GM21381 (cell line): ENCODE results near the gene HTR1B.
A peak's percentile ranks its signal among the peaks of the same experiment; 100 is the strongest.

Source experiments
- ATAC-seq: cut with Tn5 transposase; IDR thresholded peaks from one replicate; pipeline ENCODE4 v1.9.1; 2021; ENCODE audit warnings: mild to moderate bottlenecking, moderate library complexity; ENCODE audit not compliant: unreplicated experiment

Gene HTR1B, protein sequence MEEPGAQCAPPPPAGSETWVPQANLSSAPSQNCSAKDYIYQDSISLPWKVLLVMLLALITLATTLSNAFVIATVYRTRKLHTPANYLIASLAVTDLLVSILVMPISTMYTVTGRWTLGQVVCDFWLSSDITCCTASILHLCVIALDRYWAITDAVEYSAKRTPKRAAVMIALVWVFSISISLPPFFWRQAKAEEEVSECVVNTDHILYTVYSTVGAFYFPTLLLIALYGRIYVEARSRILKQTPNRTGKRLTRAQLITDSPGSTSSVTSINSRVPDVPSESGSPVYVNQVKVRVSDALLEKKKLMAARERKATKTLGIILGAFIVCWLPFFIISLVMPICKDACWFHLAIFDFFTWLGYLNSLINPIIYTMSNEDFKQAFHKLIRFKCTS

DNA sequence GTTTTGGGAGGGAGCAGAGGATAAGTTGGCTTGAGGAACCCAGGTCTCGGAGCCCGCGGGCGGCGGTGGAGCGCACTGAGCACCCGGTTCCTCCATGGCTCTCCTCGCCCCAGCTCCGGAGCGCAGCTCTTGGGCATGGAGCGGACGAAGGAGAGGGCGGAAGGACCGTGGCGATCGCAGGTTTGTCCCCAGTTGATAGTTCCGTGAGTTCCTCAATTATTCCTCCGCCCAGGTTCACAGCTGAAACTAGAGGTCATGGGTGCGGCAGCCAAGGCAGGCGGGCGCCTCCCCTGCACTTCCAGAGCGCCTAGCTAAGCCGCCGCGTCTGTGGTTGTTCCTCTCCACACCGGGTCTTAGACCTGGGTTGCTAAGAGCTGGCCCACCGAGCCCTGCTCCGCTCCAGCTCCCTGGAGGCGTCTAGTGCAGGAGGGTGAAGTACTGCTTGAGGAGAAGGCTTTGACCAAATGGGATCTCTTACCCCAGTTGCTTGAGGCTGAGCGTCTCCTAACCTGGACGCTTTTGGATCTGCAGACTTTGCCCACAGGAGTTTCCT lies at the start of gene HTR1B:
Gene HTR1B, minus strand, starts transcription at position 184 of the 553 bp plus-strand sequence. Its CDS starts 88 bp downstream, at position 96.
- ATAC-seq: no peak

DNA sequence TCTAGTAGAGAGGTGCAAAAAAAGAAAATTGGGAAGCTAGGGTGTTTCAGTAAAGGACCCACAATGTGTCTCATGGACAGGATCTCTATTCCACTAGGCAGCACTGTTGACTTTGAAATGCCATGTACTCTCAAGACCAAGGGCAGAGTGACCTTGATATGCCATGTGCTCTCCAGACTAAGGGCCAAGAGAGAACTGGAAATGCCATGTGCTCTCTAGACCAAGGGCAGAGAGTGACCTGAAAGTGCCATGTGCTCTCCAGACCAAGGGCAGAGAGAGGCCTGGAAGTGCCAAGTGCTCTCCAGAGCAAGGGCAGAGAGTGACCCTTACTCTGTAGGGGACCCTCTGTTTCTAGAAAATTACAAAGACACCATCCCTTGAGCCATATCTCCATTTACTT lies 49.3 kb upstream of the HTR1B start:
- ATAC-seq: no peak

DNA sequence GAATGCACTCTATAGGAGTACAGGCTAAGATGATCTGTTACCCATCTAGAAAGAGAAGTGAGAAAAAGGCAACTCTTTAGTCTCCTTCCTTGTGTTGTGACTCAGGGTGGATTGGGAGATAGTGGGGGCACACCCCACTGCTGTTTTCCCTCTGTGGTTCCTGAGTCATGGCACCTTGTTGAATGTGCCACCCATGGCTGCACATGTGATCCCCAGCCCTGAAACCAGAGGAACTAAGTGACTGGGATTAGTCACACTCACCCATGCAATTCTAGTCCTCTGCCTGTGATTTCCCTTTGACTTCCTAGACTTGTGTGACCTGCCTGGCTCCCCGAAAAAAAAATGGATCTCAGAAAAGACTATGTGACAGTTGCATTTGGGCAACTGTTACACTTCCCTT lies 48.6 kb upstream of the HTR1B start:
- no peak for ATAC-seq

DNA sequence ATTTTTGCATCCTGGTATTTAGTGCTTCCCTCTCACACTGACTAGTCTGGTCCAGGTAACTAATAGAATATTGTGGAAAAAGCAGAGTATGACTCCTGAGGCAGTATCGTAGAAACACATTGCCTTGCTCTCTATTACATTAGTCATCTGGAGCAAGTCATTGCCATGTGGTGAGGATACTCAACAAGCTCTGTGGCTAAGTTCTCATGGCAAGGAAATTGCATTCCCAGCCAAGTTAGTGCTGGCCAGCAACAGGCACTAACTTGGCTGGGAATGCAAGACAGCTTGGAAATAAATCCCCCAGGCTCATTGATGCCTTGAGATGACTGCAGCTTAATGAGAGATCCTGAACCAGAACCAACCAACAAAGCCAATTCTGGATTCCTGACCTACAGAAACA lies 39.7 kb upstream of the HTR1B start:
- no peak for ATAC-seq

DNA sequence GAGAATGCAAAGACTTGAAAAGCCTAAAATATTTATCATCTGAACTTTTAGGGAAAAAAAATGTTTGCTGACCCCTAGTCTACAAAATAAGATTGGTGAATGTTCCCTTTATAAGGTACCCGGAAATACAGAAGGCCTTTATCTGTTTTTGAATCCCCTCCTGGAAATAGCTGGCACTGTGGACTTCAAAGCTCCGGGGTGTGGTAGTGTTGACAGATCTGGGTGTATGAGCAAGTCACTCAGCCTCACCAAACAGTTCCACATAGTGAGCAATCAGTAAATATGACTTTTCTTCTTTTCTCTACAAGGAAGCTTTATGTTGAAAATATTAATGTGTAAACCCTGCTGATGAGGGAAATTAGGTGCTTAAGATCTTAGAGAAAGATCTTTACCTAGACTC lies 29.2 kb upstream of the HTR1B start:
- no peak for ATAC-seq

DNA sequence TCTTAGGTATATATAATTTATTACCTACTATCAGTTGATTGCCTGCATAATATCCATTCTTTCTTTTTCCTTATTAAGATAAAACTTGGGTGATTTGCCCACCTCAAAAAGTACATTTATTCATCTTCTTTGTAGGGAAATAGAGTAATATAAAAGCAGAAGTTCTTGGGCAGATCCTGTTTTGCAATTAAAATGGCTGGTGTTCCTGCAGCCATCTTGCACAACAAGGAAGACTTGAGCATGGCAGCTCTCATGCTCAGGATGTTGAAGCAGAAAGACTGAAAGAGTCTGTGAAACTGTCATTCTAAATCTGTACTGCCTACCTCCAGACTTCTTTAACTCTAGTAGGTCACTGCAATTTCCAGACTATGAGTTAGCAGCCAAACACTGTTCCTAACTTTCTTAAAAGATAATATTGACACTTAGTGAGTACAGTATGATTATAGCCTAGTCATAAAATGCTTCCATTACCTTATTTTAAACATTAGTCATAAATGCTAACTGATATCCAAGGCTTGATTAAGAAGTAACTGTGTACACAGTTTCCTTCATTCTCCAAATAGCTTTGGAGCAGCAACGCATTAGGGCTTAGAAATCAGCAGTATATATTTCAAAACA lies 24.6 kb upstream of the HTR1B start:
- no peak for ATAC-seq

DNA sequence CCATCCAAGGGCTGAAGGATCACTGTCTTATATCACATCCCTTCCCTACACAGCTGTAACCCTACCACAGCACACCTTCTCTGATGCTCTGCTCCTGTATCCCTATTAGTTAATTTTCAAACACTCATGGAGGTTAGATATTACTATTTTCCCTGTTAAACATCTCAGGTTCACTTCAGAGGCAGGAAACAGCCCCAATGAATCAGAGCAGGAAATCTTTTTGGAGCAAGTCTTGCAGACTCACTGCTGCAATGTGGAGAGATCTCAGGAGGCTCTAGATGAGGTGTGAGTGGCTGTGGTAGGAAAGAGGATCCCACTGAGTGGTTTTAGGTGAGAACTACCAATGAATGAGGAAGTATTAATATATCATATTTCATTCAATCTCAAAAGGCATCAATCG lies 19.7 kb upstream of the HTR1B start:
- no peak for ATAC-seq

DNA sequence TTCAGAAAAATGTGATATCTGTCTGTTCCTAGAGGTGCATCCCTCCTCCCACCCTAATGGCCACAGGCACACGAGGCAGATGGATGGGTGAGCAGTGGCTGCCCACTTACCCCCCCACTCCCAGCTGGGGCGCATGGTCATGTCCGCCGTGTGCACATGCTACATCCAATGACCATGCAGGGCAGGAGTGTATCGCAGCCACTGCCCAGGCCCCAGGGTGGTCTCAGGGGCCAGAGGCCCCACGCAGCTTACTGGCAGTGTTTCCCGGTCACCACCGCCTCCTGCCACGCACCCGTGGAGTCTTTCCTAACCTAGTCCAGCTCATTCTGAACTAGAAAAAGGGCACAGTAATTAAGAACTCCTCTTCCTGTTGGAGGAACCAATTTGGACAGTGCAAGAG lies 11.7 kb upstream of the HTR1B start:
- ATAC-seq: no peak

DNA sequence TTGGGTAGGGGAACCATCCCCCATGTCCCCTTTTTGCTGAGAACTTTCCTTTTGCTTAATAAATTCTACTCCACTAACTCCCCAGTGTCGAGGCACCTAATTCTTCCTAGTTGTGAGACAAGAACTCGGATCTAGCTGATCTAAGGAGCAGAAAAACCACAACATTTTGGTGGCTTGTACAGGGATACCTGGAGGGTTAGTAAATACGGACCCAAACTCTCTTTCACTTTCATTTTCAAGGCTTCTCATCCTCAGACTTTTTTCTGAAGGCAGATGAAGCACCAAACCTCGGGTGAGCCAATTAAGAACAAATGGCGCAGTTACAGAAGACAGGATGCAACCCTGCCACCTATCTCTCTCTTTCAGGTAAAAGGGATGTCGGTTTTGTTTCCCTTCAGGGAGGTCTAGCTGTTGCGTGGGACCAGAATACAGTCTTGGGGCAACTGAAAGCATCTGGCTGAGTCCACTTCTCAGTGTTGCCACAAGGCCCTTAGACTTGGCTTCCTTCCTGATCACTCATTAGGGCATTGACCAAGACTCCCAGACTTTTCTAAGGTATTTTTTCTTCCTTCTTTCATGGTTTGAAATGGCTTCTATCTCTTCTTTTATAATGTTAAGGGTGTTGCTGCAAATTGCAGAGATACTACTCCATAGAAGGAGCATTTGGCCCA lies 11.1 kb upstream of the HTR1B start:
- no peak for ATAC-seq

DNA sequence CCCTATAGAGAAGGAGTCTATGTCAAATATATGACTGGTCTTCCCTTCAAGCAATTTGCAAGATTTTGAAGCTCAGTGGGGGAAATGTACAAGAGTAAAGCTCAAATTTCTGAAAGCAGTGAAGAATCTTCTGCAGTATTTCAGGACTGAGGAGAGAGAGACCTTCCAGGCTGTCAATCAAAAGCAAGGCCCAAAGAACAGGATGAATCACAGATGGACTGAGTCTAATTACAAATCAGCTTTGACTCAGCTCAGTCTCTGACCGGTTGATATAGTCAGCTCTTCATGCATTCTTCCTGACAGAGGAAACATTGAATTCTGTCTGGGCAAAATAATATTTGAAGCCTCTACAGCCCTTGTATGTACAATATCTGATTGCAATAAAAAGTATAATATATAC lies 7.7 kb upstream of the HTR1B start:
- no peak for ATAC-seq

DNA sequence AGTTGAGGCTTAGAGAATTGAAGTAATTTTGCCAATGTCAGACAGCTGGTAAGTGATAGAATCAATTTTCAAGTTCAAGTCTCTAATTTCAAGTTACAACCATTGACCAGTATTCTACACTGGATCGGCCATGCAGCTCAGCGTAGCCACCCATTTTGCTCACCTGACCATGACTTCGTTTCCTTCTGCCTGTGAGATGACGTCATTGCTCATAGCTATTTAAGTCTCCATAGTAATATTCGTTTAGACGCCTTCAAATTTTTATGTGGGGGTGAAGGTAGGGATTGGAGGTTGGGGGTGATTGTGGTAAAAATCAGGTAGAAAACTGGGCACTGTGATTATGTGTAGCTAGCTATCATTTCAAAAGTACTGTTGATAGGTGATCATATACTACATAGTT lies 5.6 kb upstream of the HTR1B start:
- no peak for ATAC-seq

DNA sequence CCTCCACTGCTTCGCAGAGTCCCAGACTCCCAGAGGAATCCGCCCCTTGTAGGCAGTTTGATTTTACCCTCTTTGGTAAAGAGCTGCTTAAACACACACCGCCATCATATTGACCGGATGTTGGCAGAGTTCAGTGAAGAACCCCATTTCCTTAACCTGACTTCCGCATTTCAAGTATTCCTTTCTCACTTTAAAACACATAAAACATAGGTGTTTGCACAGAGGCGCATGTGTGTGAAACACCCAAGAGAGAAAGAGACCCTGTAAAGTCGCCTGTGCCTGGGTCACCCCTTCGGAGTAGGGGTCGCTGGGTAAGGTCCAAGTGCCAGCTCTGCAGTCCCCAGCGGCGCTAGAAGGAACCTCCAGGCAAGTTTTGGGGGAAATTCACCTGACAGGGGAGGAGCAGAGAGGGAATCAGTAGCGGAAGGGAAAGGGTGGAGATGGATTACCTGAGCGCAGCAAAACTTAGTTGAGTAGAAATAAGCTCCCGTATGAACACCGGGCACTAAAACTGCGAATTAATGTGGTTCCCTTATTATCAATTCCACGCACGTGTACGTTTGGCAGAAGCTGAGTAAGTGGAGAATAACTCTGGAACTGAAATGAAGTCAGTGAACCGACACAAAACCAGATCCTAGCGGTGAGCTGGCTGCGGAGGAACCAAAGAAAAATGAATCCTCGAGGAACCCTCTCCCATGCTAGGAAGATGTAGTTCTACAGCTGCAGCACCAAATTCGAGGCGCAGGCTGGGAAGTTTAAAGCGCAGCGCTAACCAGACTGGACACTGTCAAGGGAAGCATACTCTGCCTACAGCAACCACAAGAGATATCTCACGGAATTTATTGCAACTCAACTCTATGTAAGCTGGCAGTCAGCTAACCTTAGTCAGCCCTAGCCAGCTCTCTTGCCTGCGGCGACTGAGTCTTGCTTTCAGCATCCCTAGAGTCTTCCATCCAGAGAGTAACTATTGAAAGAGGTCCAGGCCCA lies 3.5 kb upstream of the HTR1B start:
- ATAC-seq: peak; percentile 66

DNA sequence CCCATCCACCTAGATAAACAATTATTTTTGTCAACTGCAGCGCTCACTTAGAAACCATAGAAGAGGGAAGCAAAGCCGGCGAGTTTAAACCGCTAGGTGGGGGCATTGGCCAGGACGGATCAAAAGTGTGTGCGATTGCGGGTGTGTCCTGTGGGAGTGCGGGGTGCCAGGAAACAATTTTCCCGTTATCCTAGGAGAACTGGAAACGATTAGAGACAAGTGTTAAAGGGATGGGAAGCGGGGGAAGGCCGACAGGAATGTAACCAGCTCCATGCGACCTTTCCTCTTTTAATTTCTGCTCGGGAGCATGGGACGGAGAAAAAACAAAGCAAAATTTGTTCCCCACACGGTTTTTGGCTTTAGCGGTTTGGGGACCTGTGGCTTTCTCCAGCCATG lies 2.8 kb upstream of the HTR1B start:
- peak; percentile 83 for ATAC-seq

DNA sequence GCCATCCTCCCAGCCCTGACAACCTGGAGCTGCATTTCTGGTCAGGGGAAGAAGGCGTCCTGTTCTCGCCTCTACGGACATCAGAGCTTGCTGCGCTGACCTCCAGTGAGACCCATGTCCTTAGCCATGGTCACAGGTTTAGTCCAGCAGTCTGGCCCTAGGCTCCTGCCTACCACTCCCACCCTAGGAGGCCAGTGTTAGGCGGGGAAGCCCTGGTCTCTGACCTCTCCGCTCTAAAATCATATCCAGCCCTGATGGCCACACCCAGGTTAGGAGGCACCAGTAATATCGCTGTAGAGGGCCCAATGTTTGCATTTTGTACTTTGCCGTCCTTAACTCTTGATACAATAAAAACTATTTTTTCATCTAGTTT lies 1.2 kb upstream of the HTR1B start:
- no peak for ATAC-seq

DNA sequence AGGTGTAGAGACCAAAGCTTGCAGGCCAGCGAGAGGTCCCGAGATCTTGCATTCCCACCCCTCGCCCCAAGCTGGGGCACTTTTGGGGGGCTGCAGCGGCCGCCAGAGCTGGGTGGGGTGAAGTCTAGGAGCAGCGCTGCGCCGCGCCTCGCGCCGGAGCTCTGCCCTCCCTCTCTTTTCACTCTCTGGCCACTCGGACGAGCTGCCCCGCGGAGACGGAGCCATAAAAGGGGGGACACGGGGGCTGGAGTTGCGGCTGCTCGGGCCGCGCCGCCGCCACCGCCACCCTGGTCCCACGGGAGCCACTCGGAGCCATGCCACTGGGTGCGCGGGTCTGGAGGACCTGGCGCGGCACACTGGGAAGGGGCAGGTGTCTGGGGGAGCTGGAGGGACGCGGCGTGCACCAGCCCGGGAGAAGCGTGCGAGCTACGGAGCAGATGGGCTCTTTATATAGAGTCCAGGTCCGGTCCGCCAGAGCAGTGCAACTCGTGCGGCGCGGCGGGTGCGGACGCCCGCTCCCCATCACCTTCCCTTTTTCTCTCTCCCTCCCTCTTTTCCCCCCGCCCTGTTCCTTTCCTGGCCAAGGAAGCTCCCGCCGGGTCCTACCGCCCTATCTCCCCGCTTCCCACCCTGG lies 687 bp upstream of the HTR1B start:
- ATAC-seq: no peak

DNA sequence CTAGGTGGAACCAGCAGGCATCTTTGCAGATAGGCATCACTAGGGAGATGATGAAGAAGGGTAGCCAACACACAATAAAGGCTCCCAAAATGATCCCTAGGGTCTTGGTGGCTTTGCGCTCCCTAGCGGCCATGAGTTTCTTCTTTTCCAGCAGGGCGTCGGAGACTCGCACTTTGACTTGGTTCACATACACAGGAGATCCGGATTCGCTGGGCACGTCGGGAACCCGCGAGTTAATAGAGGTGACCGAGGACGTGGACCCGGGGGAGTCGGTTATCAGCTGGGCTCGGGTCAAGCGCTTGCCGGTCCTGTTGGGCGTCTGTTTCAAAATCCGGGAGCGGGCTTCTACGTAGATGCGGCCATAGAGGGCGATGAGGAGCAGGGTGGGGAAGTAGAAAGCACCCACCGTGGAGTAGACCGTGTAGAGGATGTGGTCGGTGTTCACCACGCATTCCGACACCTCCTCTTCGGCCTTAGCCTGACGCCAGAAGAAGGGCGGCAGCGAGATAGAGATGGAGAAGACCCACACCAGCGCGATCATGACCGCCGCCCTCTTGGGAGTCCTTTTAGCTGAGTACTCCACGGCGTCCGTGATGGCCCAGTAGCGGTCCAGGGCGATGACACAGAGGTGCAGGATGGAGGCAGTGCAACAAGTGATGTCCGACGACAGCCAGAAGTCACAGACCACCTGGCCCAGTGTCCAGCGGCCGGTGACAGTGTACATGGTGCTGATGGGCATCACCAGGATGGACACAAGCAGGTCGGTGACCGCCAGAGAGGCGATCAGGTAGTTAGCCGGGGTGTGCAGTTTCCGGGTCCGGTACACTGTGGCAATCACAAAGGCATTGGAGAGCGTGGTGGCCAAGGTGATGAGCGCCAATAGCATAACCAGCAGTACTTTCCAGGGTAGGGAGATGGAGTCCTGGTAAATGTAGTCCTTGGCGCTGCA lies 658 bp downstream of the HTR1B start:
- ATAC-seq: no peak

DNA sequence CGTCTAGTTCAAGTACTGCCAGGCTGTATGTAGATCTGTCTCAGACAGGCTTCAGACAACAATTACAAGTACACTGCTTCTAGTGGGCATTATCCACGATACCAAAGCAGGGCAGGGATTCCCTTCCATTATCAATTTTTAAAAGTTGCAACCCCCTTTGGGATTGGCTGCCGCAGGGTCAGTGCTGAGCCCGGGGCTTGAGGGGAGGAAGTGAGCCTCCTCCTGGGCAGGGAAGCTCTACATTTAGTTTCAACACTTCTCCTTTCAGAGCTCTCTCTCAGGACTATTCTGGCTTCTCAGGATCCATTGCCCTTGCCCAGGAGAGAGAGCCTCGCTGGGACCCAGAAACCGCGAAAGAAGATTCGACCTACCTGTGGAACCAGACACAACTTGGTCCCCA lies 1.5 kb downstream of the HTR1B start:
- no peak for ATAC-seq

DNA sequence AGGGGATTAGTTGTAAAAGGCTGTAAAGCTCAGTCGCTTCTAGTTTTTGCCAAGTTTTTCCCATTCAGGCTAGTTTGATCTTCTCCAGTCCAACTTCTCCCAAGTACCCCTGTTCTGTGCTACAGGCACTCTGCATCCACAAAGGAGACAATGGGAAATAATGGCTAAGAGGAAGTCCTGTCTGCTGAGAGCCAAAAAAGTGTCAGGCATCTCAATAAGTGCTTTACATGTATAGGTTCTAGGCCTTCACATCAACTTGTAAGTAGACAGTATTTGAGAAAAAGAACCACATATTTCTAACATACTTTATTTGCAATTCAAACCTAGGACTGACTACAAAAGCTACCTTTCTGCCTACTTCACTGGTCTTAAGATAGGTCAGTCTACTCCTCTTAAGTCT lies 4.9 kb downstream of the HTR1B start:
- ATAC-seq: no peak

DNA sequence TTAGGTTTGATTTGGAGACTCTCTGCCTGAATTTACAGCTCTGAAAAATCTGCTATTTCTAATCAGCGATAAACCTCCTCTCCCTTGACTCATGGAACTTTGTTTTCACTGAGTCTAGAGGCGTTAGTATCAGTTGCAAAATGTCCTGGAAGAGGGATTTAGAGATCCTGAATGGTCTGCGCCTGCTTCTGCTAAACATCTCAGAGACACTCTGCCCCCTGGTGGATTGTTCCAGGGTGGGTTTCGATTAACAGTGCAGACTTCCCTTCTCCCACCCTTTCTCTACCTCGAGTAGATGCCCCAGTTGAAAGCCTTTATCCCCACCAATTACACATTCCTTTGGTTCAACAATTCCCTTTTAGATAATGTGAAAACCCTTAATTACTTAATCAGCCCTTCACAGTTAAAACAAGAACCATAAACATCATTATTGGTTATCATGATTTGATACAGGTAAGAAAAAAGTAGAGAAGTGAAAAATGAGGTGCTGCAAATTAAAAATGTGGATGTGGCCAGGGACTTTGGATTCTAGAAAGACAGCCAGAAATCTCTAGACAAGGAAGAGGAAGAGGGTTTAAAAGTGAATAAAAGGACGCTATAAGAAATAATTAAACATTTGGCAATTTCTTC lies 5.5 kb downstream of the HTR1B start:
- ATAC-seq: peak; percentile 81
